Measurements from ENCODE around the gene DDX5. TPM values are rescaled to one million over a fixed set of nuclear protein-coding genes. Genes with fewer than 3 reads are reported as not detected.
A peak's percentile ranks its signal among the peaks of the same experiment; 100 is the strongest.

Gene DDX5
- total RNA-seq, 2 experiments from 2014 or later: 797 to 802 TPM

GRCh38 chr17:64455993-64456885 lies 49.9 kb downstream of the DDX5 start:
- H3K36me3 Mint-ChIP-seq (ENCODE audit: low read depth): peaks cover 3% of the 10 kb centered on the region
- no peaks in the 10 kb centered on the region for H3K9me3 Mint-ChIP-seq
- H3K27ac Mint-ChIP-seq: peak overlapping the region; percentile 94
- H3K4me3 Mint-ChIP-seq: no peak overlapping the region
- ChIA-PET POLR2A (no interaction called here), CTCF (interaction anchor here (1.3 to 1.5 kb wide), 5 partner anchors 8 to 36 kb away, joined by 3 to 7 read pairs (median 3); no protein-coding TSS in a partner anchor)
- H3K4me1 Mint-ChIP-seq: peaks cover 26% of the 10 kb centered on the region
- no peak for DNase-seq
- no peaks in the 10 kb centered on the region for H3K27me3 Mint-ChIP-seq

GRCh38 chr17:64449545-64449944 lies 56.5 kb downstream of the DDX5 start:
- ChIA-PET CTCF (interaction anchor here (0.6 to 1.6 kb wide), 5 partner anchors 23 to 121 kb away, joined by 3 to 5 read pairs (median 4); no protein-coding TSS in a partner anchor), POLR2A (no interaction called here)
- no peak for DNase-seq
- no peaks in the 10 kb centered on the region for H3K36me3 Mint-ChIP-seq (ENCODE audit: low read depth)
- no peaks in the 10 kb centered on the region for H3K27me3 Mint-ChIP-seq
- peaks cover 21% of the 10 kb centered on the region for H3K4me1 Mint-ChIP-seq
- H3K4me3 Mint-ChIP-seq: no peak overlapping the region
- H3K27ac Mint-ChIP-seq: no peak overlapping the region
- H3K9me3 Mint-ChIP-seq: no peaks in the 10 kb centered on the region

DNA sequence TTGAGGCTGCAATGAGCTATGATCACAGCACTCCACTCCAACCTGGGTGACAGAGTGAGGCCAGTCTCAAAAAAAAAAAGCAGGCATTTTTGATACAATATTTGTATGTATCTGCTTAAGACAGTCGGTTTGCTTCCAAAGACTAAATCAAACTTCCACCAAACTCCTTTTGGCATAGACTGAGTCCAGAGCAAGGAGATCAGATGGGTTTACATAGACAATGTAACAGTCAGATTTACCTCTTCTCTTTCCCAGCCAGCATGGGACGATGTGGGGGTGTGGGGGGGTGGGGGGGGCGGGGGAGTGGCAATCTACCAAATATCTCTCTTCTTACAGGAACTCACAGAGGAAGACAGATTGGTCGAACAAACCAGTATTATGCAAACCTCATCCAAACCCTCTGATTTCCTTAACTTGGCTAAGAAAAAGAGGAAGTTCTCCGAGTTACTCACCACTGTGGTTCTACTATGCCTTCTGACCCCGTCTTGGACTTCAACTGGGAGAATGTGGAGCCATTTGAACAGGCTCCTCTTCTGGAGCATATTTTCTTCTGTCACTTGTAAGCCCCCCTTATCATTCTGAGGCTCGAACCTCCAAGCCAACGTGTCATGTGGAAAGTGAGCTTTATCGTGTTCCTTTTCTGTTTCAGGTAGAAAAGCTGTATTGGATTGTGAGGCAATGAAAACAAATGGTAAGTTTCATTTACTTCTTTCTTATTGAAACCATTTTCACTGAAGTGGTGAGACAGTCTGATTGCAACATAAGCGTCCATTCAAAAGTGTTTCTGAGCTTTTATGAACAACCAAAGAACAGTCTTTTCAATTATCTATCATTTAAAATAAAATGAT lies 57.2 kb downstream of the DDX5 start, which contains the start of gene MILR1:
MILR1 (plus strand) TSS at position 451 of the 848 bp plus-strand sequence; CDS start at position 505, 54 bp downstream.
- H3K27me3 Mint-ChIP-seq: no peaks in the 10 kb centered on the region
- ChIA-PET CTCF (interaction anchor here (0.5 to 1.8 kb wide), 7 partner anchors 7 to 1101 kb away, joined by 3 to 7 read pairs (median 4); no protein-coding TSS in a partner anchor), POLR2A (no interaction called here)
- peaks cover 22% of the 10 kb centered on the region for H3K4me1 Mint-ChIP-seq
- DNase-seq: no peak
- no peak within 1 kb of the TSS for H3K4me3 Mint-ChIP-seq
- no peaks in the 10 kb centered on the region for H3K36me3 Mint-ChIP-seq (ENCODE audit: low read depth)
- H3K27ac Mint-ChIP-seq: peak within 1 kb of the TSS; percentile 17
- no peaks in the 10 kb centered on the region for H3K9me3 Mint-ChIP-seq

Small RNA genes lying within 50 kb of the gene (microRNA-seq; reads per million reads assigned to microRNA genes)
- 3.2 reads per million, percentile 19 among the genes with 10 or more reads in this experiment for gene MIR3064 (ENCODE audit: borderline microRNAs expressed, borderline replicate concordance)
- gene MIR5047 (ENCODE audit: borderline microRNAs expressed, borderline replicate concordance): not detected

Other genes with a start within 250 kb of the DDX5 start
- gene TEX2, start 243.0 kb downstream of the DDX5 start, total RNA-seq: 10 to 100 TPM; 14.3 to 16.8 TPM
- 10 to 100 TPM; 18.7 to 19.0 TPM for gene PECAM1, start 115.4 kb downstream of the DDX5 start, total RNA-seq
- under 1 TPM in 1 of 2 experiments, not detected in 1; 0.27 TPM for gene MILR1, start 57.2 kb downstream of the DDX5 start, total RNA-seq
- 10 to 100 TPM; 36.6 to 37.5 TPM for gene POLG2, start 9.2 kb downstream of the DDX5 start, total RNA-seq
- 10 to 100 TPM; 45.4 to 48.1 TPM for gene CEP95, start 688 bp upstream of the DDX5 start, total RNA-seq
- 10 to 100 TPM; 17.4 to 18.2 TPM for gene SMURF2, start 156.0 kb upstream of the DDX5 start, total RNA-seq